Subcutaneous abdominal adipose tissue (tissue), 5 donors: ENCODE results near the gene RNFT2.

Experiments used
- H3K27ac ChIP-seq: one replicate; pipeline ENCODE4 v1.7.0; 2013; ENCODE audit warnings: low read depth, mild to moderate bottlenecking, inconsistent platforms, low read length, moderate library complexity
- H3K27me3 ChIP-seq, 5 donors: one replicate each; pipeline ENCODE4 v1.7.0; 2013; ENCODE audit warnings: low read length in 5 of 5, inconsistent platforms in 1 of 5; ENCODE audit not compliant: control insufficient read depth in 5 of 5, insufficient read depth in 4 of 5
- H3K36me3 ChIP-seq, 5 donors: one replicate each; pipeline ENCODE4 v1.7.0; 2013; ENCODE audit warnings: low read length in 5 of 5; ENCODE audit not compliant: control insufficient read depth in 5 of 5, insufficient read depth in 5 of 5
- H3K4me1 ChIP-seq, 5 donors: one replicate each; pipeline ENCODE4 v1.7.0; 2013; ENCODE audit warnings: low read length in 5 of 5, mild to moderate bottlenecking in 3 of 5, moderate library complexity in 1 of 5; ENCODE audit not compliant: control insufficient read depth in 5 of 5, insufficient read depth in 5 of 5
- H3K4me3 ChIP-seq, 5 donors: one replicate each; pipeline ENCODE4 v1.7.0; 2013; ENCODE audit warnings: low read length in 5 of 5, low read depth in 1 of 5
- H3K9ac ChIP-seq, 5 donors: one replicate each; pipeline ENCODE4 v1.7.0; 2013; ENCODE audit warnings: low read length in 5 of 5, mild to moderate bottlenecking in 4 of 5, moderate library complexity in 3 of 5
- H3K9me3 ChIP-seq, 5 donors: one replicate each; pipeline ENCODE4 v1.7.0; 2013; ENCODE audit warnings: low read length in 5 of 5; ENCODE audit not compliant: control insufficient read depth in 5 of 5
- donor health status: healthy.
- donor health status: healthy.
- donor health status: healthy.
- donor health status: healthy.
- donor health status: healthy.

The RNFT2 gene

DNA sequence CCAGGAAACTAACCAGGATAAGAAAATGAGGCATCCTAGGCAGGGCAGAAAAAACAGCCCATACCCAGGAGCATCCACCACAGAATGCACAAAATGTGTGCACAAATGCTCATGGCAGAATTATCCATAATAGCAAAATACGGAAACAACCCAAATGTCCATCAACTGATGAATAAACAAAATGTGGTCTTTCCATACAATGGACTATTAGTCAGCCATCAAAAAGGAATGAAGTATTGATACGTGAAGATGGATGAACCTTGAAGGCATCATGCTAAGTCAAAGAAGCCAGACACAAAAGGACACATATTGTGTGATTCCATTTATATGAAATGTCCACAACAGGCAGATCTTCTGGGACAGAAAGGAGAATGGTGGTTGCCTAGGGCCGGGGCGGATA is 124.1 kb downstream of the RNFT2 start:
- no peaks in the 10 kb centered on the region for H3K36me3 ChIP-seq
- no peak overlapping the region for H3K4me3 ChIP-seq
- no peak overlapping the region for H3K9ac ChIP-seq
- H3K4me1 ChIP-seq = peaks cover 0 to 16% (median 9%) of the 10 kb centered on the region in 5 donors
- no peaks in the 10 kb centered on the region for H3K9me3 ChIP-seq
- H3K27me3 ChIP-seq = peaks cover 0 to 9% (median 6%) of the 10 kb centered on the region in 5 donors
- no peak overlapping the region for H3K27ac ChIP-seq

DNA sequence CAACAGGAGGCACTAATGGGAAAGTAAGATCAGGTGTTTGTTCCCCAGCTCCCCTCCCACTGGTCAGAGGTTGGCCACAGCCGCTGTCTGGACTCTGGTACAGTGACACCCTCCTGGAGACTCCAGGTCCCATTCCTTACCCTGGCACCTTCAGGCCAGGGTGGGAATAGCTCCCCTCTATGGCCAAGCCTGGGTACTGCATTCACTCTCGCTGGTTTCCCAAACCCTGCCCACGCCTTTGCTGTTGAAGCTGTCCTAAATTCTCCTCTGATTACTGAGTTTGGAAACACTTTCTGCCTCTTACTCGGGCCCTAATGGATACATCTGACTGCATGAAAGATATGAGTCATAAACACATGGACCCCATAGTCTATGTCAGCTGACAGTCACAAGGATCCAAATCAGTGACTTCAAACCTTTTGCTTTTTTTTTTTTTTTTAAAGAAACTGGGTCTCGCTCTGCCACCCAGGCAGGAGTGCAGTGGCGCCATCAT is 125.2 kb downstream of the RNFT2 start:
- Histone ChIP-seq H3K9ac (no peak overlapping the region), H3K27me3 (peaks cover 0 to 9% (median 6%) of the 10 kb centered on the region in 5 donors), H3K4me1 (peaks cover 0 to 16% (median 9%) of the 10 kb centered on the region in 5 donors), H3K4me3 (no peak overlapping the region), H3K9me3 (no peaks in the 10 kb centered on the region), H3K27ac (no peak overlapping the region), H3K36me3 (no peaks in the 10 kb centered on the region)

DNA sequence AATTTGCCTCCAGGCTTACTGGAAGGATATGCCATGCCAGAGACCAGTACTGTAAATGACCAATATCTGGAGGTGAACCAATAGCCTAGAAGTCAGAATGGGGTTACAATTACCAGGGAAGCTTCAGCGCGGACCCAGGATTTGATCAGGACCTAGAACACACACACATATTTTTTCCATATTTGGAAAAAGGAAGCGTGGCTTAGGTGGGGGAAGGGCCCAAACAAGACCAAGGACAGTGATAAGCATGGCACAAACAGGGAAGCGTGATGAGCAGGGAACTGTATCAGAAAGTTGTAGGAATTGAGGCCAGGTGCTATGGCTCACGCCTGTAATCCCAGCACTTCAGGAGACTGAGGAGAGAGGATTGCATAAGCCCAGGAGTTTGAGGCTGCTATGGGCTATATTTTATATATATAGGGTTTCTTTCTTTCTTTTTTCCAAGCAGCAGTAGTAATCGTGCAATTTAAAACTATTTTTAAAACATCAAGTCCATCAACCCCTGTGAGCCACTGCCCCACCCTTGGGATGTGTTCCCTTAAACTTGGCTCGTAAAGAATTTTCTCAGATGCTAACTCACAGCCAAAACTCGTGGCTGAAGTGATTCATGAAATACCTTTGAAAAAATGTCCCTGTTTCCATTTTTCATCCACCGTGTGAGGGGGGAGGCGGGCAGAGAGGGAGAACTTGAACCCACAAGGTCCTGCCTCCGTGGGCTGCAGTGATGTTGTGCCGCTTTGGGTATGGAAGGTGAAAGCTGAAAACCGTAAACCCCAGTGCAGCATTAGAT is 126.5 kb downstream of the RNFT2 start:
- Histone ChIP-seq H3K9ac (no peak overlapping the region), H3K4me3 (no peak overlapping the region), H3K4me1 (peaks cover 0 to 15% (median 6%) of the 10 kb centered on the region in 5 donors), H3K27me3 (peaks cover 0 to 9% (median 6%) of the 10 kb centered on the region in 5 donors), H3K36me3 (no peaks in the 10 kb centered on the region), H3K9me3 (no peaks in the 10 kb centered on the region), H3K27ac (no peak overlapping the region)

DNA sequence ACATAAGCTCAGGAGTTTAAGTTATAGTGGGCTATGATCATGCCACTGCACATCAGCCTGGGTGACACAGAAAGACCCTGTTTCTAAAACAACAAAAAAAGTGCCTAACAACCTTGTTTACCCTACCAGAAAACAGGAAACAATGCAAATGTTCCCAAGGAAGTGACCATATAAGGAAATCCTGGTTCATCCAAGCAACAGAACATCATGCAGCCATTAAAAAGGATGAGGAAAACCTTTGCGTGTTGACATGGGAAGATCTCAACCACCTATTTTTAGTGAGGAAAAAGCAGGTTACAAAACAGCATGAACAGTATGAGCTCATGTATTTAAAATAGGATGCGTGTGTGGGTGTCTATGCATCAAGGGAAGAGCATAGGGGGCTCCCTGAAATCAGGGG is 129.4 kb downstream of the RNFT2 start:
- Histone ChIP-seq H3K36me3 (no peaks in the 10 kb centered on the region), H3K4me1 (no peaks in the 10 kb centered on the region), H3K27ac (no peak overlapping the region), H3K9me3 (no peaks in the 10 kb centered on the region), H3K9ac (no peak overlapping the region), H3K27me3 (peaks cover 0 to 6% (median 2%) of the 10 kb centered on the region in 5 donors), H3K4me3 (no peak overlapping the region)

DNA sequence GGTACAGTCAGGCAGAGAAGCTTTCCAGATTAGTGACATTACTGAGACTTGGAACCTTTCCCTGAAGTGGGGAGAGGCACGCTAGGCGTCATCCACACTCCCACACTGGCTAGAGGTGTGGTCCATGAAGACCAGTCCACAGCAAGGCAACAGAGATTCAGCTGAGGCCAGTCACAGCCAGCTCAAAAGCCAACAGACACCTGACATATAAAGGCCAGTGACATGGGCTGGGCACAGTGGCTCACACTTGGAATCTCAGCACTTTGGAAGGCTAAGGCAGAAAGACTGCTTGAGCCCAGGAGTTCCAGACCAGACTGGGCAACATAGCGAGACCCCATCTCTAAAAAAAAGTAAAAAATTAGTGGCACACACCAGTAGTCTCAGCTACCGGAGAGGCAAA is 132.2 kb downstream of the RNFT2 start:
- H3K4me1 ChIP-seq = no peaks in the 10 kb centered on the region
- H3K36me3 ChIP-seq = no peaks in the 10 kb centered on the region
- no peak overlapping the region for H3K27ac ChIP-seq
- no peak overlapping the region for H3K9ac ChIP-seq
- H3K9me3 ChIP-seq = peaks cover 5 to 14% (median 10%) of the 10 kb centered on the region in 5 donors
- no peak overlapping the region for H3K4me3 ChIP-seq
- peaks cover 0 to 10% (median 7%) of the 10 kb centered on the region in 5 donors for H3K27me3 ChIP-seq

DNA sequence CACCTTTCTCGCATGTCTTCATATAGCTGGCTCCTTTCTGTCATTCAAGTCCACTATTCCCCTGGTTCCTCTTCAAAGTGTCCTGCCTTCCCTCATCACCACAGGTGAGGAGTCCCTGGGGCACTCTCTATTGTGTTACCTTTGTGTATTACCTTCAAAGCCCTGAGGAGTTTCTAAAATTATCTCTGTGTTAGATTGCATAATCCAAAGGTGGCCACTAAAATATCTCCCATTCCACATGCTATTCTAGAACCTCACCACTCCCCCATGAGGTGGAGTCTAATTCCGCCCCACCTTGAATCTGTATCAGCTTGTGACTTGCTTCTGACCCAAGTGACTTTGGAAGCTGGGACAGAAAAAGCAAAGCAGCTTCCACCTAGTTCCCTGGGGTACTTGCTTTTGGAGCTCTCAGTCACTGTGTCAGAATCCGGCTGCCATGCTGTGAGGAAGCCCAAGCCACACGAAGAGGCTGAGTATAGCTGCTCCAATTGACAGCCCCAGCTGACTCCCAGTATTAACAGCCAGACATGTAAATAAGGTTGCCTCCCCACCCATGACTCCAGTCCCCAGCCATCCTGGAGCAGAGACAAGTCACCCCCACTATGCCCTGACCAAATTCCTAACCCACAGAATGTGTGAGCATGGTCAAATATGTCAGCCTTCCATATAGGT is 136.3 kb downstream of the RNFT2 start:
- H3K9ac ChIP-seq = no peak overlapping the region
- peaks cover 32 to 44% (median 37%) of the 10 kb centered on the region in 5 donors for H3K27me3 ChIP-seq
- peaks cover 5 to 14% (median 10%) of the 10 kb centered on the region in 5 donors for H3K9me3 ChIP-seq
- H3K27ac ChIP-seq = no peak overlapping the region
- peaks cover 0 to 13% (median 11%) of the 10 kb centered on the region in 5 donors for H3K4me1 ChIP-seq
- H3K36me3 ChIP-seq = no peaks in the 10 kb centered on the region
- H3K4me3 ChIP-seq = no peak overlapping the region

DNA sequence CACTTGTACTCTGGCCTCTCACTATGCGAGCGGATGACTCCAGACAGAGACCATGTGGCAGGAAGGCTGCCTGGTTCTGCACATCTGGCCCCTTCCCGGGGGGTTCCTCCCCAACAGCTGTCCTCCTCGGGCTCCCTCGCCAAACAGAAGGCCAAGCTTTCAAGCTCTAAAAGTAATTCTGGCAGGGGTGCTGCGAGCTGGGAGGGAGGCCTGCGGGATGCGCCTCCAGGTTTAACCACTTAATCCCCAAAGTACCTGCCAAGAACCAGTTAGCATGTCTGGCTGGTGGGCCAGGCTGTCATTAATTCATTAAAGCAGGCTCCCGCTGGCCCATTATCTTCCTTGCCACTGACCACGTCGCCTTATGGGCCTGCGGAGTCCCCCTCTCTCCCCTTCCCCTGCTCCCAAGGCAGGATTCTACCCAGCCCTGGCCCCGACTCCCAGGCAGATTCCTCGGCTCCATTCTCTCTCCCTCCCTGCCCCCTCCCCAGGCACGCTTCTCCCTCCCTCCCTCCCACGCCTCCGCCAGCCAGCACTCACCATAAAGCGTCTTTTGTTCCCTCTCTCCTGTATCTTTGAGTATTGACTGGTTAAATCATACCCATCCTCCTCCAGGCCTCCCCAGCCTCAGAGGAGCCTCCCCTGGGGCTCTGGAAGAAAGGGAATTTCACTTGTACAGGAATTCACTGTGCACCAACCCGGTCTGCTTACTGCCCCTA is 138.2 kb downstream of the RNFT2 start:
- no peak overlapping the region for H3K9ac ChIP-seq
- peaks cover 5 to 14% (median 10%) of the 10 kb centered on the region in 5 donors for H3K9me3 ChIP-seq
- H3K36me3 ChIP-seq = no peaks in the 10 kb centered on the region
- peaks cover 0 to 25% (median 15%) of the 10 kb centered on the region in 5 donors for H3K4me1 ChIP-seq
- peaks cover 43 to 55% (median 45%) of the 10 kb centered on the region in 5 donors for H3K27me3 ChIP-seq
- no peak overlapping the region for H3K4me3 ChIP-seq
- no peak overlapping the region for H3K27ac ChIP-seq

DNA sequence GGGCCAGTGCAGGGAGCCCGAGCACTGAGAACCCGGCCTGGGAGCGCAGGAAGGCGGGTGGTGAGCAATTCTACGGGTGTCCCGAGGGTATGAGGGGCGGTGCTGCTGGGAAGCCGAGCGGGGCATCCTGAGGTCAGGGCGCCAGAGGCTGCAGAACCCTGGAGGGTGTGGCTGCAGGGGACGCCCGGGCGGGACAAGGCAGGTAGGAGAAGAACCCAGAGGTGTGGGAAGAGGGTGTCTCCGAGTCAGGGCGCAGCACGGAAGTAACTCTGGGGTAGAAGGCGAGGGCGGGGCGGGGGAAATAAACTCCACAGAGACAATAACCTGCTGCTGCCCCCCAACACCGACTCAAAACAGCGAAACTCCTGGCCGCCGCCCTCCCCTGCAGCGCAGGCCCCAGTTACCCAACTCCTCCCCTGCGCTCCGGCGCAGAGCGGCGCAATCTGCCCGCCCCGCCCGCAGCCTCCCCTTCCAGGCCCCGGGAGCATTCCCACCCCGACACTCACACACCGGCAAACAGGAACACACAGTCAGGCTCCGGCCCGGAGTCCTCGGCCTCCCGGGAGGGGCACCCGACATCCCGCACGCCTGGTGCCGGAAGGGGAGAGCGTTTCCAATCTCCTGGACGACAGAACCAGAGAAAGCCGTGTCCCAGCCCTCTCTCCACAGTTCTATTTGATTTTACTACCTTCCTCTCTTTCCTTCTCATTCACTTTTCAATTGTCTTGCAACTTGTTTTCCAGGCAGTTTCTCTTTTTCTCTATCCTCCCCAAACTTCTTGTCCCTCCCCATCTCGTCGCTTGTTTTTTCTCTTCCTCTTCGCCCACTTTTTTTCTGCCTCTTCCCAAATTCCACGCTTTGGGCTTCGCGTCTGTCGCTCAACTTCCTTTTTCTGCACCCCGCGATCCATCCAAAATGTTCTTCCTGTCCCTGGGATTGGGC is 140.7 kb downstream of the RNFT2 start:
- Histone ChIP-seq H3K4me3 (peak overlapping the region in 3 of 5 donors; percentile 22 to 29 (median 28)), H3K9me3 (peaks cover 5 to 14% (median 10%) of the 10 kb centered on the region in 5 donors), H3K4me1 (peaks cover 0 to 38% (median 26%) of the 10 kb centered on the region in 5 donors), H3K36me3 (no peaks in the 10 kb centered on the region), H3K9ac (no peak overlapping the region), H3K27me3 (peaks cover 50 to 79% (median 66%) of the 10 kb centered on the region in 5 donors), H3K27ac (no peak overlapping the region)
